Activated naive CD4-positive, alpha-beta T cell treated with anti-CD3 and anti-CD28 coated beads for 36 hours (primary cell): ENCODE measurements around the gene PGBD4. TPM values are rescaled to one million over a fixed set of nuclear protein-coding genes. Genes with fewer than 3 reads are reported as not detected.

Experiments
- CTCF ChIA-PET: fragments of 350-600 bp; sonication (Branson Sonifier 250); formaldehyde crosslinking; loops from one replicate; lab custom pipeline; 2021; ENCODE audit warnings: antibody characterized with exemption; lab: Charles Lee
- DNase-seq: peaks from one replicate; pipeline ENCODE4 v3.0.0-alpha.2; 2020
- H3K27ac Mint-ChIP-seq: one replicate; pipeline ENCODE4 v1.8.0; 2021; ENCODE audit warnings: mild to moderate bottlenecking, mixed read lengths
- H3K27me3 Mint-ChIP-seq: one replicate; pipeline ENCODE4 v1.8.0; 2021; ENCODE audit warnings: low read depth, mixed read lengths
- H3K36me3 Mint-ChIP-seq: one replicate; pipeline ENCODE4 v1.8.0; 2021; ENCODE audit warnings: low read depth, mixed read lengths
- H3K4me1 Mint-ChIP-seq: one replicate; pipeline ENCODE4 v1.8.0; 2021; ENCODE audit warnings: low read depth, mixed read lengths
- H3K4me3 Mint-ChIP-seq: one replicate; pipeline ENCODE4 v1.8.0; 2021; ENCODE audit warnings: mild to moderate bottlenecking, moderate library complexity, mixed read lengths
- H3K9me3 Mint-ChIP-seq: one replicate; pipeline ENCODE4 v1.8.0; 2021; ENCODE audit warnings: mixed read lengths
- intact Hi-C: fragments of 100-400 bp; cut with micrococcal nuclease; formaldehyde crosslinking; loops from one replicate; pipeline ENCODE4 v1.15.1; 2023
- total RNA-seq, 2 experiments: library from RNA; stranded (reverse); gene quantifications; one replicate each; pipeline ENCODE4 v1.2.3, GENCODE V29; 2021

The PGBD4 gene
- total RNA-seq, result 1 to 10 TPM; 2.0 TPM

- H3K4me3 Mint-ChIP-seq, result peak within 1 kb of the TSS; percentile 99
Observed at GRCh38 chr15:34101366-34102174, at the start of gene PGBD4, which contains the start of gene EMC7. PGBD4 (plus strand) TSS chr15:34102083; CDS start chr15:34102532, 449 bp downstream. EMC7 (minus strand) TSS chr15:34101862; CDS start chr15:34101839, 23 bp downstream.

DNA sequence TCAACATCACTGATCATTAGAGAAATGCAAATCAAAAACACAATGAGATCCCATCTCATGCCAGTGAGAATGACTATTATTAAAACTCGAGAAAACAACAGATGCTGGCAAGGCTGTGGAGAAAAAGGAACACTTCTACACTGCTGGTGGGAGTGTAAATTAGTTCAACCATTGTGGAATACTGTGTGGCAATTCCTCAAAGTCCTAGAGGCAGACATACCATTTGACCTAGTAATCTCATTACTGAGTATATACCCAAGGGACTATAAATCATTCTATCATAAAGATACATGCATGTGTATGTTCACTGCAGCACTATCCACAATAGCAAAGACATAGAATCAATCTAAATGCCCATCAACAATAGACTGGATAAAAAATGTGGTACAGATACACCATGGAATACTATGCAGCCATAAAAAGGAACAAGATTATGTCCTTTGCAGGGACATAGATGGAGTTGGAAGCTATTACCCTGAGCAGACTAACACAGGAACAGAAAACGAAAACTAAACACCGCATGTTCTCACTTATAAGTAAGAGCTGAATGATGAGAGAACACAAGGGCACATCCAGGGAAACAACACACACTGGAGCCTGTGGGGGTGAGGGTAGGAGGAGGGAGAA lies 47.7 kb upstream of the PGBD4 start:
- Mint-ChIP-seq H3K27me3 (no peaks in the 10 kb centered on the region), H3K9me3 (peaks cover 19% of the 10 kb centered on the region), H3K4me3 (no peak overlapping the region), H3K27ac (no peak overlapping the region), H3K36me3 (peaks cover 20% of the 10 kb centered on the region), H3K4me1 (no peaks in the 10 kb centered on the region)
- intact Hi-C loops, result no loop called here
- DNase-seq, result no peak
- CTCF ChIA-PET, result interaction anchor here (0.6 kb wide), 1 partner anchor 177 kb away, joined by 5 read pairs; no protein-coding TSS in a partner anchor

More at GRCh38 chr15:34101366-34102174, at the start of gene PGBD4, which contains the start of gene EMC7:
- peaks cover 35% of the 10 kb centered on the region for H3K36me3 Mint-ChIP-seq
- no peaks in the 10 kb centered on the region for H3K27me3 Mint-ChIP-seq
- CTCF ChIA-PET, result interaction anchor here (0.6 to 1.8 kb wide), 5 partner anchors 9 to 664 kb away, joined by 3 to 4 read pairs (median 3); partner anchors contain the start of gene KATNBL1
- intact Hi-C loops, result loop anchor here (1.0 to 10.0 kb wide), 11 partner anchors 62 to 1487 kb away; partner anchors contain the start of genes AQR, ARHGAP11A, AVEN and DPH6
- H3K9me3 Mint-ChIP-seq, result peaks cover 19% of the 10 kb centered on the region
- DNase-seq, result peak; percentile 100
- peaks cover 28% of the 10 kb centered on the region for H3K4me1 Mint-ChIP-seq
- H3K27ac Mint-ChIP-seq, result peak within 1 kb of the TSS; percentile 96

DNA sequence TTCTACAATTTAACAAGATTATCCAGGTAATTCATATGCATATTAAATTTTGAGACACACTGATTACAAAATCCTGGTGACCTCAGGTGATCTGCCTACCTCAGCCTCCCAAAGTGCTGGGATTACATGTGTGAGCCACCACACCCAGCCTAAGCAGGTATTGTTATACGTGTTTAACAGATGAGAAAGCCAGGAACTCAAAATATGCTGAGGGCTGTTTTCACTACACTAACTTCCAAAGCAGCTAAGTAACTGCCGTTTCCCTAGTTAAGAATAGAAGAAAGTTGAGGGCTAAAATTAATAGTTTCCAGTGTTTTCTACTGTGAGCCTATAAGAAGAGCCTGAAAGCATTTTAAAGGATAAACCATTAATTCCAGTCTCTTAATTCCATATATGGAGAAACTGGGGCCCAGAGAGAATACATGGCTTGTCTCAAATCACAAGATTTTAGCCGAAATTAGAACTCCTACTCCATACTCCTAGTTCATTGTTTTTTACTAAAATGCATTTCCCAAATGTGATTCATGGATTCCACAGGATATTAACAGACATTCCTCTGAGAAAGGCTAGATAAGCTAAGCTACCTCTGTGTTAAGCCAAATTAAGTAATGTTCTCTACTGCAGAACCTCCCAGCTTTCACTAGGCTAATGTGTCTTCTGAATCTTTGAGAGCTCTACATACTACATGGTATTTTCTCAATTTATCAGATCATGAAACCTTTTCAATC lies 45.9 kb upstream of the PGBD4 start:
- Mint-ChIP-seq H3K27ac (no peak overlapping the region), H3K36me3 (peaks cover 9% of the 10 kb centered on the region), H3K9me3 (peaks cover 7% of the 10 kb centered on the region), H3K27me3 (no peaks in the 10 kb centered on the region), H3K4me1 (no peaks in the 10 kb centered on the region), H3K4me3 (no peak overlapping the region)
- no peak for DNase-seq
- CTCF ChIA-PET, result interaction anchor here (0.5 kb wide), 1 partner anchor 29 kb away, joined by 3 read pairs; no protein-coding TSS in a partner anchor
- intact Hi-C loops, result no loop called here

DNA sequence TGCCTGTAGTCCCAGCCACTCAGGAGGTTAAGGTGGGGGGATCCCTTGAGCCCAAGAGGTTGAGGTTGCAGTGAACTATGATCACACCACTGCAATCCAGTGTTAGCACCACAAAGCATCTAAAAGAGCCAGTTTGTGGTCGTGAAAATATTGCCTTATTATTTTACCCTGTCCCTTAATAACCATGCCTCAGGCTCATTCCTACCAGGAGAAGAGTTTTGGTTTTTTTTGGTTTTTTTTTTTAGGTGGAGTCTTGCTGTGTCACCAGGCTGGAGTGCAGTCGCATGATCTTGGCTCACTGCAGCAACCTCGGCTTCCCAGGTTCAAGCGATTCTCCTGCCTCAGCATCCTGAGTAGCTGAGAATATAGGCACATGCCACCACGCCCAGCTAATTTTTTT lies 45.0 kb upstream of the PGBD4 start:
- intact Hi-C loops, result no loop called here
- H3K27me3 Mint-ChIP-seq, result no peaks in the 10 kb centered on the region
- H3K4me3 Mint-ChIP-seq, result no peak overlapping the region
- DNase-seq, result no peak
- H3K9me3 Mint-ChIP-seq, result no peaks in the 10 kb centered on the region
- H3K4me1 Mint-ChIP-seq, result no peaks in the 10 kb centered on the region
- CTCF ChIA-PET, result no interaction called here
- H3K27ac Mint-ChIP-seq, result no peak overlapping the region
- peaks cover 2% of the 10 kb centered on the region for H3K36me3 Mint-ChIP-seq

- DNase-seq, result no peak
- intact Hi-C loops, result no loop called here
- H3K4me3 Mint-ChIP-seq, result no peak overlapping the region
- H3K9me3 Mint-ChIP-seq, result no peaks in the 10 kb centered on the region
- H3K27me3 Mint-ChIP-seq, result no peaks in the 10 kb centered on the region
- no peaks in the 10 kb centered on the region for H3K36me3 Mint-ChIP-seq
- H3K27ac Mint-ChIP-seq, result no peak overlapping the region
- no peaks in the 10 kb centered on the region for H3K4me1 Mint-ChIP-seq
- CTCF ChIA-PET, result interaction anchor here (0.7 to 9.0 kb wide), 5 partner anchors 18 to 754 kb away, joined by 3 to 59 read pairs (median 6); partner anchors contain the start of gene KATNBL1
Observed at GRCh38 chr15:34059476-34059875, 42.4 kb upstream of the PGBD4 start.

GRCh38 chr15:34059946-34060345 lies 41.9 kb upstream of the PGBD4 start:
- intact Hi-C loops, result no loop called here
- Mint-ChIP-seq H3K9me3 (no peaks in the 10 kb centered on the region), H3K4me1 (no peaks in the 10 kb centered on the region), H3K4me3 (no peak overlapping the region), H3K27me3 (no peaks in the 10 kb centered on the region), H3K27ac (no peak overlapping the region), H3K36me3 (no peaks in the 10 kb centered on the region)
- CTCF ChIA-PET, result interaction anchor here (0.6 to 9.0 kb wide), 5 partner anchors 17 to 879 kb away, joined by 3 to 59 read pairs (median 6); partner anchors contain the start of gene KATNBL1
- no peak for DNase-seq

DNA sequence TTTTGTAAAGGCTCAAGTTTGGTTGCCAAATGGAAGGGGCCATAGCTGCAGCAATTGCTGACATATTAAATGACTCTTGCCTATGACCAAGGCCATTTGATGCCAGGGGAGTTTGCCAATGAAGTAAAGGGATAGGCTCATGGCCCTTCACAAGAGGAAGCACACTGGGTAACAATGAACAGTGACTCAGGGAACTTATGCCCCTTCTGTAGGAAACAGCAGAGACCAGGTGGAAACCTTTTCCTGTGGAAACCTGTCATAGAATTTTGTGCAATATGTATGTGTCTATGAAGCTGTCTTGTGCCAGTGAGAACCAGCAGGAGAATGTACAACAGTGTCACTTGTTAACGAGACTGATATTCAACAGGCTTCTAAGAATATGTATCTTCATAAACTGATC lies 37.4 kb upstream of the PGBD4 start:
- no peak overlapping the region for H3K27ac Mint-ChIP-seq
- DNase-seq, result no peak
- CTCF ChIA-PET, result interaction anchor here (0.6 to 9.0 kb wide), 2 partner anchors 146 to 852 kb away, joined by 3 to 59 read pairs; partner anchors contain the start of gene KATNBL1
- H3K27me3 Mint-ChIP-seq, result no peaks in the 10 kb centered on the region
- intact Hi-C loops, result no loop called here
- H3K9me3 Mint-ChIP-seq, result no peaks in the 10 kb centered on the region
- no peaks in the 10 kb centered on the region for H3K36me3 Mint-ChIP-seq
- no peak overlapping the region for H3K4me3 Mint-ChIP-seq
- H3K4me1 Mint-ChIP-seq, result no peaks in the 10 kb centered on the region

- Mint-ChIP-seq H3K4me1 (no peaks in the 10 kb centered on the region), H3K4me3 (no peak overlapping the region), H3K36me3 (no peaks in the 10 kb centered on the region), H3K27ac (no peak overlapping the region), H3K9me3 (no peaks in the 10 kb centered on the region), H3K27me3 (no peaks in the 10 kb centered on the region)
- intact Hi-C loops, result no loop called here
- CTCF ChIA-PET, result interaction anchor here (1.2 to 9.0 kb wide), 2 partner anchors 12 to 145 kb away, joined by 3 to 59 read pairs; partner anchors contain the start of gene KATNBL1
- no peak for DNase-seq
Observed at GRCh38 chr15:34065261-34065660, 36.6 kb upstream of the PGBD4 start.

- no peaks in the 10 kb centered on the region for H3K36me3 Mint-ChIP-seq
- CTCF ChIA-PET, result interaction anchor here (0.6 to 9.0 kb wide), 3 partner anchors 11 to 144 kb away, joined by 3 to 59 read pairs (median 3); partner anchors contain the start of gene KATNBL1
Observed at GRCh38 chr15:34065941-34066340, 35.9 kb upstream of the PGBD4 start.

DNA sequence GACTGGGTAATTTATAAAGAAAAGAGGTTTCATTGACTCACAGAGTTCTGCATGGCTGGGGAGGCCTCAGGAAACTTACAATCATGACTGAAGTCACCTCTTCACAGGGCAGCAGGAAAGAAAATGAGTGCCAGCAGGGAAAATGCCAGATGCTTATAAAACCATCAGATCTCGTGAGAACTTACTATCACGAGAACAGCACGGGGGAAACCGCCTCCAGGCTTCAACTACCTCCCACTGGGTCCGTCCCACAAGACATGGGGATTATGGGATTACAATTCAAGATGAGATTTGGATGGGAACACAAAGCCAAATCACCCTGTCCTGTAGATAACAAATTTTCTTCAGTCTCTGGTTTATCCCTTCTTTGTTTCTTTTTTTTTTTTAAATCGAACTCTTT lies 31.9 kb upstream of the PGBD4 start:
- Mint-ChIP-seq H3K4me1 (no peaks in the 10 kb centered on the region), H3K4me3 (no peak overlapping the region), H3K27me3 (no peaks in the 10 kb centered on the region), H3K36me3 (no peaks in the 10 kb centered on the region), H3K27ac (no peak overlapping the region), H3K9me3 (no peaks in the 10 kb centered on the region)
- DNase-seq, result no peak
- intact Hi-C loops, result no loop called here
- CTCF ChIA-PET, result no interaction called here

More at GRCh38 chr15:34065941-34066340, 35.9 kb upstream of the PGBD4 start:
- H3K4me1 Mint-ChIP-seq, result no peaks in the 10 kb centered on the region
- DNase-seq, result no peak
- H3K27ac Mint-ChIP-seq, result no peak overlapping the region
- no peak overlapping the region for H3K4me3 Mint-ChIP-seq
- no peaks in the 10 kb centered on the region for H3K27me3 Mint-ChIP-seq
- H3K9me3 Mint-ChIP-seq, result no peaks in the 10 kb centered on the region
- intact Hi-C loops, result no loop called here

DNA sequence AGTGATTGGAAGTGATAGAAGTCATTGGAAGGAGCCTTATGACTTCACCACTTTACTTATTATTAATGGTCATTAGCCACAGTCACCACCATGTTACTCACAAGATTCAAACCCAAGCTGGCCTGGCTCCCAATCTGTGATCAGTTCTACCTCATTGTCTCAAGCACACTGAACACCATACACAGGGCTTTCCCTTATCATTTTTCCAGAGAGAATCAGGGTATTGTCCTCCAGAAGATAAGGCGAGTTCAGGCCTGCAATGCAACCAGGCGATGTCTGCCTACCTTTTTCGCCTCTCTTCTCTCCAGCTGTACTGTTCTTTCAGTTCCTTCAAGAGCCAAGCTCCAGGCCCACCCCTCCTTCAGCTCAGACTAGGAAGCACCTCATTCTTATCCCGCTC lies 25.1 kb upstream of the PGBD4 start:
- H3K27me3 Mint-ChIP-seq, result no peaks in the 10 kb centered on the region
- H3K4me1 Mint-ChIP-seq, result no peaks in the 10 kb centered on the region
- CTCF ChIA-PET, result interaction anchor here (1.0 to 1.7 kb wide), 2 partner anchors 11 to 16 kb away, joined by 3 to 6 read pairs; no protein-coding TSS in a partner anchor
- H3K9me3 Mint-ChIP-seq, result no peaks in the 10 kb centered on the region
- no peaks in the 10 kb centered on the region for H3K36me3 Mint-ChIP-seq
- H3K4me3 Mint-ChIP-seq, result no peak overlapping the region
- no peak for DNase-seq
- no peak overlapping the region for H3K27ac Mint-ChIP-seq
- intact Hi-C loops, result no loop called here
